Right renal cortex interstitium (tissue), 3 donors: ENCODE measurements around the gene KRT77. TPM values are rescaled to one million over a fixed set of nuclear protein-coding genes. Genes with fewer than 3 reads are reported as not detected.
"Not testable (repeated sequence)": the region's sequence is repeated elsewhere in the genome, so short reads cannot be mapped to it uniquely, and the experiment has no call there.

Experiments
- DNase-seq, 3 donors: peaks; one replicate each; pipeline ENCODE4 v3.0.0-alpha.2; 2013; ENCODE audit warnings: low read depth in 3 of 3, low spot score in 2 of 3
- polyA plus RNA-seq, 3 donors: library from polyadenylated mRNA; unstranded; fragments of 120-200 nt; gene quantifications; one replicate each; pipeline ENCODE4 v1.2.1, GENCODE V29; 2013; ENCODE audit not compliant: insufficient read length in 3 of 3

The KRT77 gene
- polyA plus RNA-seq, 3 donors = not detected

- no peak for DNase-seq
These were observed 21.1 kb upstream of the KRT77 start for GRCh38 chr12:52724384-52724783.

DNA sequence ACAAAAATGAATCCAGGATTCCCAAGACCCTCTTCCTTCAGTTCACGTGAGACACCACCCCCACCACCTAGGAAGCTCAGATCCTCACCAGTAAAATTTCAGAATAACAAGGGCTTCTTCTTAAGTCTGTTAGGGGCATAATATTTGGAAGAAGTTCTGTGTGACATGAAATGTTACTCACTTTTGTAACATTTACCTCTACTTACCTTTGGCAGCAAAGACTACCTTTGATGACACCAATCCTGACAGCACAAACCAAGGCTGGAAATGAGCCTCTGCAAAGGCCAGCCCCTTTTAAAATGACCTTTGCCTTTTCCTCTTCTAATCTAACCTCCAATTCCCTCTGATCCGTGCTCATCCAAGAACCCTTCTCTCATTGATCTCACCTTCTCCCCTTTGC lies 19.4 kb upstream of the KRT77 start:
- DNase-seq = no peak

- DNase-seq = no peak
These were observed 18.6 kb upstream of the KRT77 start for GRCh38 chr12:52721838-52722470.

- no peak for DNase-seq
These were observed 17.1 kb upstream of the KRT77 start for GRCh38 chr12:52720365-52720886.

DNA sequence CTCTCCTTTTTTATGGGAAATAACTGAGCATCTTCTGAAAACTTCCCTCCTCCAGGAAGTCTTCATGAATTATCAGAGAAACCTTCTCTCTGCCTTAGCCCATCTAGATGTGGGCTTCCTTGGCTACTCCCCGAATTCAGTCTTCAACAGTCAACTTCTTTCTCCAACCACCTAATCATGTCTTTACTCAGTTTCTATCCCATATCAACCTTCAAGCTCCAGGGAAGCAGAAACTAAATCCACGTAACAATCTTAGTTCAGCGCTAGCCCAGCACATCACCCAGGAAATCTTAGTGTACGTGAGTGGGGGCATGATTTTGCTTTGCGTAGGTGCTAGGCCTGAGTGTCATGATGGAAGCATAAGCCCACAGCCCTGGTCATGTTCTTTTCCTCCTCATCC lies 12.7 kb upstream of the KRT77 start:
- DNase-seq = no peak

GRCh38 chr12:52715416-52715815 lies 12.1 kb upstream of the KRT77 start:
- no peak for DNase-seq

GRCh38 chr12:52714887-52715281 lies 11.6 kb upstream of the KRT77 start:
- no peak for DNase-seq

DNA sequence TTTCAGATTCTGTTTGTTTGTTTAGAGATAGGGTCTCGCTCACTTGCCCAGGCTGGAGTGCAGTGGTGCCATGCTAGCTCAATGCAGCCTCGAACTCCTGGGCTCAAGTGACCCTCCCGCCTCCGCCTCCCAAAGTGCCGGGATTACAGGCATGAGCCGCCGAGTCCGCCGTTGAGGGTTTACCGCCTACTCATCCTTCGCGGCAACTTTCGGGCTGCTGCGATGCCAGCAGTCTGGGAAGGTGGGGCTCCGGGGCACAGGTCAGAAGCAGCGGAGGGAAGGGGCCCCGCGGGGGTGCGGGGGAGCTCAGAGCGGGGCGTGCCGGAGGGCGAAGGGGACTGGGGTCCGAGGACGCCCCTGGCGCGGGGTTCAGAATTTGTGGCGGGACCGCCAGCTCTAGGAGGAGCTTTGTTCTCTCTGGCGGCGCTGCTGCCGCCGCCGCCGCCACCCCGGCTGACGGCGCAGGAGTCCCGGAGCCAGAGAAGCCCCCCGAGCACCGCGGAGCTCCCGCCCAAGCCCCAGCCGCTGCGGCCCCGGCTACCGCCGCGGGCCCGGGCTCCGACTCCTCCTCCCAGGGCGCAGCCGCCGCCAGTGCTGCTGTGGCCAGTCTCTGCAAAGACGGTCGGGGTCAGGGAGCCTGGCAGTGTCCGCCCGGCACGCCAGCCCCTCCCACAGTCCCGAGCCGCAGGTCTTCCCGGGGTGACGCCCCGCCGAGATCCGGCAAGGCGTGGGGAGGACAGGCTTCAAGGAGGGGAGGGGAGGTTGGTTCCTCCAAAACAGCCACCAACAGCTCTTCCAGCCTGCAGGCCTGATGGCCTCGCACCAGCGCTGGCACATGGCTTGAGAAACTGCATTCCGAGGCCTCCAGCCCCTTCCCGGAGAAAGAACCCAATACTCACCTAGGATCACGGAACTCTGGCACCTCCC lies 10.9 kb upstream of the KRT77 start:
- DNase-seq = no peak

GRCh38 chr12:52712122-52712521 lies 8.8 kb upstream of the KRT77 start:
- DNase-seq = not testable (repeated sequence)

GRCh38 chr12:52710730-52711129 lies 7.4 kb upstream of the KRT77 start:
- no peak for DNase-seq

DNA sequence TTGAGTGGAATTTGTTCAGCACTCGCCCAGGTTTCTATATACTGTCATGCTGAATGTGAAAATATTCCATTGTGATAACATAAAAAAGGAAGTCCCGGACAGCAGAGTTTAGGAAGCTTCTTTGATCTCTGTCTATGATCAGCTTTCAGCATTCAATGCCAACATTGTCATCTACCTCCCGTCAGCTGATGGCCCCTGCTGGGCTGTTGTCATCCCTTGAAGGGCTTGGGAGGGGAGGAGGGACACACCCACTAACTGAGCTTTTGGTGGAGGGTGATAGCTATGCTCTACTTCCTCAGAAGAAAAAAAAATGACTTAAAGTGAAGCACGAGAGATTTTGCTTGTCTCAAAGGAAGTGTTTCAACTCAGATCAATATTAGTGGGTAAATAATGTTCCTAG lies 4.7 kb upstream of the KRT77 start:
- no peak for DNase-seq

GRCh38 chr12:52704464-52704863 lies 1.1 kb upstream of the KRT77 start:
- DNase-seq = no peak

DNA sequence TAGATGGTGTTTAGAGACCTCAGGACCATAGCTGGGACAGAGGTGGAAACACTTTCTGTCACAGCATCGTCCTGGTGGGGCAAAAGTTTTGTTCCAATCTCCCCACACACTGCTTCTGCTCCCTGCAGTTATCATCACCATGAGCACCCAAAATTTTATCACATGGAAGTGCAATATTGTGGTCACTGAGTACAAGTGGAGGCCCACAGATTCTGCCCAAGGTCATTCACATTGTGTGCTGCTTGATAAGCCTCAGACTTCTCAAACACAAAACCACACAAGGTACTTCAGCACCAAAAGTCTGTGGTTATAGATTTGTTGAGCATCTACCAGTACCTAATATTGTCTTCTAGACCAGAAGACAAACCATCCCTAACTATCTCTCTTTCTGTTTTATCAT lies 554 bp upstream of the KRT77 start:
- no peak for DNase-seq

DNA sequence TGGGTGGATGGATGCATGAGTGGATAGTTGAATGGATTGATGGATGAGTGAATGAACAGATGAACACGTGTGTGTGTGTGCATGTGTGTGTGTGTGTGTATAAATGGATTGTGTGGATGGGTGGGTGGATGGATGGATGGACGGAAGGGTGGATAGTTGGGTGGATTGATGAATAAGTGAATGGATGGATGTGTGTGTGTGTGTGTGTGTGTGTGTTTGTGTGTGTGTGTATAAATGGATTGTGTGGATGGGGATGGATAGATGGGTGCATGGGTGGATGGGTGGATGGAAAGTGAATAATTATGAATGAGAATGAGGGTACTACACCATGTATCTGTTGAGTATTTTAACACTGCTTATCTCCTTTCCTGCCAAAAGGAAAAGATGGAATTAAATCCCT lies 986 bp downstream of the KRT77 start:
- no peak for DNase-seq

- DNase-seq = no peak
These were observed 2.0 kb downstream of the KRT77 start for GRCh38 chr12:52701281-52701680.

GRCh38 chr12:52699960-52700359 lies 3.4 kb downstream of the KRT77 start:
- no peak for DNase-seq

- no peak for DNase-seq
These were observed 4.0 kb downstream of the KRT77 start for GRCh38 chr12:52699373-52699772.

GRCh38 chr12:52698651-52699340 lies 4.5 kb downstream of the KRT77 start:
- no peak for DNase-seq

- DNase-seq = no peak
These were observed 6.2 kb downstream of the KRT77 start for GRCh38 chr12:52697058-52697582.

DNA sequence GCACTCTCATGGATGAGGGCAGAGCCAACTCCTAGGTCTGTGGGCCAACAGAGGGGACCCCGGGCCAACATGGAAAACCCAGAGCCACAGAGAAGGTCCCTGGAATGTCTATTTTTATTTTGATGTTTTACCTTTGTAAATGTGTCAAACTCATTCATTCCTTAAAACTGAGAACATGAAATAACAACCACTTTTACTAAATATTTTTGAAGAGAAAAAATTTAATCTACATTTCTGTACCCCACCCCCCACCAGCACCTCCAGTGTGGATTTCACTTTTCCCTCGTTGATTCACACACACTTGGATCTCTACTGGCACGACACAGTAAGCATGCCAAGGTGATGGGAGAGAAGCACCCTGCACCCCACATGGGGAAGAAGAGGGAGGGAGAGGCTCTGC lies 6.7 kb downstream of the KRT77 start:
- no peak for DNase-seq

DNA sequence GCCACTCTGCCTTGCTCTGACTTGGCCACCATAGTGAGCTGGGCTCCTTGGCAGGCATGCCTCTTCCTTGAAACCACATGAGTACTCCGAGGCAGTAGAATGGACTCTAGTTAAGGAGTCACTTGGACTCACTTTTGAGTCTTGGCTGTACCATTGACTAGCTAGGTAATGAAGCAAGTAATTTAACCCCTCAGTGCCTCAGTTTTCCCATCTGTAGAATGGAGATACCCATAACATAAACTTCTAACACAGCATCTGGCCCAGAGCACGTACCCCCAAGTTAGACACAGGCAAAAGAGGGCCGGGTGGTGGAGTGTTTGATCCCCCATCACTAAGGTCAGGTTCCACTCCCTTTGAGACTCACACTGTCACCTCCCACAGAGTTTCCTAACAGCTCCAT lies 8.3 kb downstream of the KRT77 start:
- no peak for DNase-seq
